Mesendoderm (in vitro differentiated cells): ENCODE measurements around the gene XRCC1.

Experiments used
- DNase-seq: peaks from one replicate; pipeline ENCODE4 v3.0.0; 2013
- H2AK5ac ChIP-seq: 2 replicates; pipeline ENCODE4 v1.6.1; 2013; ENCODE audit warnings: low read length, inconsistent platforms
- H2BK120ac ChIP-seq: 2 replicates; pipeline ENCODE4 v1.6.1; 2013; ENCODE audit warnings: low read depth, mild to moderate bottlenecking, low read length, moderate library complexity, mixed read lengths
- H2BK15ac ChIP-seq: replicated peaks from 2 replicates; pipeline ENCODE4 v1.6.1; 2013; ENCODE audit warnings: low read depth, mild to moderate bottlenecking, moderate library complexity
- H2BK5ac ChIP-seq: 2 replicates; pipeline ENCODE4 v1.6.1; 2013; ENCODE audit warnings: low read length, inconsistent platforms
- H3K18ac ChIP-seq: 2 replicates; pipeline ENCODE4 v1.6.1; 2013; ENCODE audit warnings: mild to moderate bottlenecking, low read length, mixed read lengths
- H3K23ac ChIP-seq: one replicate; pipeline ENCODE4 v1.6.1; 2013; ENCODE audit warnings: low read length
- H3K27ac ChIP-seq: 2 replicates; pipeline ENCODE4 v1.5.1; 2013; ENCODE audit warnings: low read depth, mild to moderate bottlenecking, inconsistent platforms, low read length, moderate library complexity
- H3K27me3 ChIP-seq: 2 replicates; pipeline ENCODE4 v1.6.1; 2013; ENCODE audit warnings: low read length, control low read depth, mild to moderate bottlenecking, inconsistent platforms; ENCODE audit not compliant: insufficient read depth, poor library complexity
- H3K36me3 ChIP-seq: 2 replicates; pipeline ENCODE4 v1.6.1; 2013; ENCODE audit warnings: low read length, inconsistent platforms; ENCODE audit not compliant: control insufficient read depth, insufficient read depth
- H3K4ac ChIP-seq: one replicate; pipeline ENCODE4 v1.6.1; 2013; ENCODE audit warnings: low read depth, mild to moderate bottlenecking, low read length, moderate library complexity
- H3K4me1 ChIP-seq: 2 replicates; pipeline ENCODE4 v1.6.1; 2013; ENCODE audit warnings: low read depth, low read length, inconsistent platforms; ENCODE audit not compliant: control insufficient read depth
- H3K4me2 ChIP-seq: 2 replicates; pipeline ENCODE4 v1.6.1; 2013; ENCODE audit warnings: low read length
- H3K4me3 ChIP-seq: 2 replicates; pipeline ENCODE4 v1.5.1; 2013; ENCODE audit warnings: mild to moderate bottlenecking, low read length
- H3K56ac ChIP-seq: one replicate; pipeline ENCODE4 v1.6.1; 2013; ENCODE audit warnings: low read length
- H3K79me1 ChIP-seq: 2 replicates; pipeline ENCODE4 v1.6.1; 2013; ENCODE audit warnings: low read length, inconsistent platforms
- H3K79me2 ChIP-seq: 2 replicates; pipeline ENCODE4 v1.6.1; 2013; ENCODE audit warnings: mild to moderate bottlenecking, low read length; ENCODE audit not compliant: control insufficient read depth, insufficient read depth
- H3K9ac ChIP-seq: 2 replicates; pipeline ENCODE4 v1.6.1; 2013; ENCODE audit warnings: low read length, inconsistent platforms
- H4K5ac ChIP-seq: one replicate; pipeline ENCODE4 v1.6.1; 2013; ENCODE audit warnings: low read length
- H4K8ac ChIP-seq: one replicate; pipeline ENCODE4 v1.6.1; 2013; ENCODE audit warnings: low read depth, mild to moderate bottlenecking, control low read depth, low read length, moderate library complexity
- WGBS: extraction: QIAGEN DNeasy Blood & Tissue Kit; methylation state at CpG from one replicate; pipeline ENCODE4 v1.1.7; 2013; ENCODE audit warnings: low lambda C conversion rate, missing lambda C conversion rate; ENCODE audit not compliant: insufficient coverage; ENCODE audit errors: extremely low coverage; 5-methylcytosine and 5-hydroxymethylcytosine counted together

XRCC1 gene

GRCh38 chr19:43620061-43621001 lies 45.0 kb upstream of the XRCC1 start:
- Histone ChIP-seq H3K4me1 (no peaks in the 10 kb centered on the region), H3K4me3 (no peak overlapping the region), H3K27ac (peak overlapping the region; percentile 14), H3K18ac (peak overlapping the region; percentile 44), H2BK5ac (no peak overlapping the region), H4K8ac (no peak overlapping the region), H2BK15ac (no peak overlapping the region), H3K79me1 (no peaks in the 10 kb centered on the region), H3K56ac (peak overlapping the region; percentile 78), H3K23ac (no peak overlapping the region), H2AK5ac (no peak overlapping the region), H3K27me3 (no peaks in the 10 kb centered on the region), H3K4me2 (peak overlapping the region; percentile 44), H3K9ac (peak overlapping the region; percentile 59), H2BK120ac (no peak overlapping the region), H3K4ac (peak overlapping the region; percentile 66), H4K5ac (no peak overlapping the region), H3K79me2 (no peaks in the 10 kb centered on the region), H3K36me3 (no peaks in the 10 kb centered on the region)
- WGBS: no CpG with 5 or more reads among the region's 23 CpGs
- DNase-seq: no peak

- Histone ChIP-seq H3K4me1 (no peaks in the 10 kb centered on the region), H4K8ac (no peak within 1 kb of the TSS), H3K4me2 (peak within 1 kb of the TSS; percentile 44), H3K9ac (peak within 1 kb of the TSS; percentile 71), H3K56ac (peak within 1 kb of the TSS; percentile 78), H3K4me3 (peak within 1 kb of the TSS; percentile 18), H2BK5ac (peak within 1 kb of the TSS; percentile 16), H2BK15ac (no peak within 1 kb of the TSS), H3K23ac (peak within 1 kb of the TSS; percentile 54), H3K79me1 (peaks cover 1% of the 10 kb centered on the region), H3K79me2 (no peaks in the 10 kb centered on the region), H3K18ac (peak within 1 kb of the TSS; percentile 77), H3K4ac (peak within 1 kb of the TSS; percentile 66), H4K5ac (no peak within 1 kb of the TSS), H3K27ac (peak within 1 kb of the TSS; percentile 85), H3K36me3 (no peaks in the 10 kb centered on the region), H2AK5ac (no peak within 1 kb of the TSS), H2BK120ac (no peak within 1 kb of the TSS), H3K27me3 (no peaks in the 10 kb centered on the region)
- peak; percentile 98 for DNase-seq
- WGBS: no CpG with 5 or more reads among the region's 81 CpGs
Measured at GRCh38 chr19:43619262-43620060, 44.1 kb upstream of the XRCC1 start, which contains the start of gene ZNF428. TSS of gene ZNF428 (minus strand) at chr19:43619629. CDS start at chr19:43614304, 5,325 bp downstream.

- Histone ChIP-seq H3K4me2 (peak overlapping the region; percentile 28), H3K18ac (peak overlapping the region; percentile 77), H3K27me3 (no peaks in the 10 kb centered on the region), H3K79me2 (no peaks in the 10 kb centered on the region), H3K9ac (peak overlapping the region; percentile 71), H4K8ac (no peak overlapping the region), H3K4ac (no peak overlapping the region), H2AK5ac (no peak overlapping the region), H3K4me1 (no peaks in the 10 kb centered on the region), H3K36me3 (no peaks in the 10 kb centered on the region), H2BK5ac (no peak overlapping the region), H2BK15ac (no peak overlapping the region), H3K56ac (peak overlapping the region; percentile 77), H3K79me1 (peaks cover 1% of the 10 kb centered on the region), H3K23ac (no peak overlapping the region), H3K27ac (peak overlapping the region; percentile 85), H2BK120ac (no peak overlapping the region), H3K4me3 (peak overlapping the region; percentile 18), H4K5ac (no peak overlapping the region)
- no peak for DNase-seq
- no CpG with 5 or more reads among the region's 14 CpGs for WGBS
Measured at GRCh38 chr19:43618921-43619261, 43.6 kb upstream of the XRCC1 start.

GRCh38 chr19:43616954-43617353 lies 41.6 kb upstream of the XRCC1 start:
- Histone ChIP-seq H3K4ac (no peak overlapping the region), H3K4me1 (no peaks in the 10 kb centered on the region), H3K79me1 (peaks cover 1% of the 10 kb centered on the region), H3K4me2 (no peak overlapping the region), H3K36me3 (no peaks in the 10 kb centered on the region), H3K4me3 (no peak overlapping the region), H3K18ac (no peak overlapping the region), H3K79me2 (no peaks in the 10 kb centered on the region), H3K23ac (no peak overlapping the region), H2AK5ac (no peak overlapping the region), H3K9ac (no peak overlapping the region), H3K27me3 (no peaks in the 10 kb centered on the region), H4K5ac (no peak overlapping the region), H2BK120ac (no peak overlapping the region), H2BK15ac (no peak overlapping the region), H4K8ac (no peak overlapping the region), H2BK5ac (no peak overlapping the region), H3K27ac (no peak overlapping the region), H3K56ac (no peak overlapping the region)
- no CpG with 5 or more reads among the region's 6 CpGs for WGBS
- no peak for DNase-seq

- Histone ChIP-seq H2BK120ac (no peak overlapping the region), H3K4me2 (no peak overlapping the region), H3K36me3 (no peaks in the 10 kb centered on the region), H3K56ac (no peak overlapping the region), H3K9ac (no peak overlapping the region), H3K27me3 (no peaks in the 10 kb centered on the region), H2AK5ac (no peak overlapping the region), H2BK15ac (no peak overlapping the region), H4K8ac (no peak overlapping the region), H3K79me1 (peaks cover 1% of the 10 kb centered on the region), H3K4ac (no peak overlapping the region), H3K23ac (no peak overlapping the region), H3K18ac (no peak overlapping the region), H3K27ac (no peak overlapping the region), H4K5ac (no peak overlapping the region), H3K79me2 (no peaks in the 10 kb centered on the region), H3K4me3 (no peak overlapping the region), H2BK5ac (no peak overlapping the region), H3K4me1 (no peaks in the 10 kb centered on the region)
- no peak for DNase-seq
- WGBS: no CpG with 5 or more reads among the region's 1 CpG
Measured at GRCh38 chr19:43616306-43616705, 41.0 kb upstream of the XRCC1 start.
